Large intestine (tissue), 12 donors: ENCODE data around the gene ARL6IP1. TPM values are rescaled to one million over a fixed set of nuclear protein-coding genes. Genes with fewer than 3 reads are reported as not detected.
A peak's percentile ranks its signal among the peaks of the same experiment; 100 is the strongest.

ENCODE experiments used
- DNase-seq, 2 donors: peaks; one replicate each; pipeline versions ENCODE4 v3.0.0 to v3.0.0-alpha.2; 2013
- H3K27ac ChIP-seq: one replicate; pipeline ENCODE4 v1.5.1; 2013; ENCODE audit warnings: low read length
- H3K27me3 ChIP-seq: 2 replicates; pipeline ENCODE4 v1.6.1; 2013; ENCODE audit warnings: low read length; ENCODE audit not compliant: control insufficient read depth, insufficient read depth
- H3K36me3 ChIP-seq: 2 replicates; pipeline ENCODE4 v1.6.1; 2013; ENCODE audit warnings: low read length; ENCODE audit not compliant: control insufficient read depth, insufficient read depth
- H3K4me1 ChIP-seq: one replicate; pipeline ENCODE4 v1.6.1; 2013; ENCODE audit warnings: low read length; ENCODE audit not compliant: control insufficient read depth, insufficient read depth
- H3K4me3 ChIP-seq: one replicate; pipeline ENCODE4 v1.5.1; 2013; ENCODE audit warnings: low read length
- H3K9me3 ChIP-seq: one replicate; pipeline ENCODE4 v1.6.1; 2013; ENCODE audit warnings: mild to moderate bottlenecking, low read depth, low read length, moderate library complexity; ENCODE audit not compliant: control insufficient read depth
- WGBS: methylation state at CpG from one replicate; pipeline ENCODE4 v1.1.5; 2013; ENCODE audit warnings: low lambda C conversion rate; ENCODE audit not compliant: insufficient coverage; 5-methylcytosine and 5-hydroxymethylcytosine counted together
- long read RNA-seq, 11 donors: transcript quantifications; one replicate each; lab custom pipeline, GENCODE V29; 2026
- polyA plus RNA-seq: library from polyadenylated mRNA; unstranded; fragments of 120-200 nt; gene quantifications from one replicate; pipeline ENCODE4 v1.2.1, GENCODE V29; 2013

Gene ARL6IP1
- polyA plus RNA-seq: 243 TPM
- long read RNA-seq, donor 1, transcript ARL6IP1-201 (6 exons, 2,409 nt): major isoform, 64 of 67 reads
- long read RNA-seq, donor 1, partial matches to known transcripts: 0 of 67 reads
- long read RNA-seq, donor 1, other reads (novel, unspliced or antisense): 0 of 67 reads
- long read RNA-seq, donor 2, transcript ARL6IP1-201 (6 exons, 2,409 nt): major isoform, 197 of 237 reads
- long read RNA-seq, donor 2, transcript ARL6IP1-206 (2 exons, 806 nt): minor isoform, 8 of 237 reads
- long read RNA-seq, donor 2, transcript ARL6IP1-207 (3 exons, 581 nt): minor isoform, 5 of 237 reads
- long read RNA-seq, donor 2, partial matches to known transcripts: 15 of 237 reads
- long read RNA-seq, donor 2, other reads (novel, unspliced or antisense): 9 of 237 reads
- long read RNA-seq, donor 3: 0 reads
- long read RNA-seq, donor 4, transcript ARL6IP1-201 (6 exons, 2,409 nt): major isoform, 11 of 12 reads
- long read RNA-seq, donor 4, partial matches to known transcripts: 0 of 12 reads
- long read RNA-seq, donor 4, other reads (novel, unspliced or antisense): 0 of 12 reads
- long read RNA-seq, donor 5, transcript ARL6IP1-201 (6 exons, 2,409 nt): major isoform, 83 of 91 reads
- long read RNA-seq, donor 5, partial matches to known transcripts: 0 of 91 reads
- long read RNA-seq, donor 5, other reads (novel, unspliced or antisense): 0 of 91 reads
- long read RNA-seq, donor 6, transcript ARL6IP1-206 (2 exons, 806 nt): minor isoform, 6 of 214 reads
- long read RNA-seq, donor 6, transcript ARL6IP1-201 (6 exons, 2,409 nt): major isoform, 174 of 214 reads
- long read RNA-seq, donor 6, partial matches to known transcripts: 24 of 214 reads
- long read RNA-seq, donor 6, other reads (novel, unspliced or antisense): 6 of 214 reads
- long read RNA-seq, donor 7, transcript ARL6IP1-201 (6 exons, 2,409 nt): major isoform, 73 of 90 reads
- long read RNA-seq, donor 7, transcript ARL6IP1-206 (2 exons, 806 nt): minor isoform, 7 of 90 reads
- long read RNA-seq, donor 7, partial matches to known transcripts: 0 of 90 reads
- long read RNA-seq, donor 7, other reads (novel, unspliced or antisense): 5 of 90 reads
- long read RNA-seq, donor 8, transcript ARL6IP1-201 (6 exons, 2,409 nt): major isoform, 229 of 279 reads
- long read RNA-seq, donor 8, partial matches to known transcripts: 37 of 279 reads
- long read RNA-seq, donor 8, other reads (novel, unspliced or antisense): 6 of 279 reads
- long read RNA-seq, donor 9, transcript ARL6IP1-208 (4 exons, 778 nt): minor isoform, 5 of 169 reads
- long read RNA-seq, donor 9, transcript ARL6IP1-206 (2 exons, 806 nt): minor isoform, 5 of 169 reads
- long read RNA-seq, donor 9, transcript ARL6IP1-201 (6 exons, 2,409 nt): major isoform, 150 of 169 reads
- long read RNA-seq, donor 9, partial matches to known transcripts: 6 of 169 reads
- long read RNA-seq, donor 9, other reads (novel, unspliced or antisense): 0 of 169 reads
- long read RNA-seq, donor 10, transcript ARL6IP1-206 (2 exons, 806 nt): minor isoform, 9 of 232 reads
- long read RNA-seq, donor 10, transcript ARL6IP1-201 (6 exons, 2,409 nt): major isoform, 198 of 232 reads
- long read RNA-seq, donor 10, partial matches to known transcripts: 14 of 232 reads
- long read RNA-seq, donor 10, other reads (novel, unspliced or antisense): 5 of 232 reads
- long read RNA-seq, donor 11, transcript ARL6IP1-201 (6 exons, 2,409 nt): major isoform, 125 of 159 reads
- long read RNA-seq, donor 11, transcript ARL6IP1-206 (2 exons, 806 nt): minor isoform, 7 of 159 reads
- long read RNA-seq, donor 11, partial matches to known transcripts: 23 of 159 reads
- long read RNA-seq, donor 11, other reads (novel, unspliced or antisense): 0 of 159 reads

DNA sequence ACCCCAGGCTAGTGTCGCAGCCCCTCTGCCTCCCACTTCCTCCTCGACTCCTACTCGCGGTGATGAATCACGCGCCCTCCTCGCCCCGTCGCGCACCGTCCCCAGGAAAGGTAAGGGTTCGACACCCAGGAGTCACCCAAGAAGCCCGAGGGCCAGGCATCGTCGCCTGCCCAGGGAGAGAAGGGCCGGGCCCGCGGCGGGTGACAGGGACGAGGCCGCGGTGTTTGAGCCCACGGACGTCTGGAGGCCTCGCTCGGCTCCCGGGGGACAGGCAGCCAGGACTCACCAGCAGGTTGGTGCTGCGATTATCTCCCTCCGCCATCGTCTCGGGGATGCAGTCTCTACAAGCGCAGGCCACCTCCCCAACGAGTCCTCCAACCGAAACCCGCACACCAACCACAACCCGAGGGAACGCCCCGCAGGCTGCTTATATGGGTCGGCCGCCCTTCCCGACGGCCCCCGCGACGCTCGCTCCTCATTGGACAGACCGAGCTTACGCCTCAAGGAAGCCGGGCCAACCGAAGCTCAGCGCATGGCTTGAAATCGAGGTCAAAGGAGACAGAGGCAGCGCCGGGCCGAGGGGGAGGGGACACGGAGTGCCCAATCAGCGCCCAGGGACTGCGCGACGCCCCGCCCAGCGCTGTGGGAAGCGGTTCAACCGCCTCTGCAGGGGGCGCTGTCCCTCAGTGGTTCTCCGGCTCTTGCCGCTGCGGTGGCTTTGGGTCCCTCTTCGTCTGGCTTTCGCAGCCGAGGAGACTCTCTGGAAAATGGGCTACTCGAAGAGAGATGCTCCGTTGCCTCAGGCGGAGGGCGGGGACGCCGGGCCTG, at the start of gene ARL6IP1:
Gene ARL6IP1 (minus strand): TSS at position 405 of the 828 bp plus-strand sequence. CDS start 83 bp downstream, at position 322.
- H3K4me1 ChIP-seq: peaks cover 4% of the 10 kb centered on the region
- H3K27me3 ChIP-seq: no peaks in the 10 kb centered on the region
- H3K9me3 ChIP-seq: no peaks in the 10 kb centered on the region
- peaks cover 5% of the 10 kb centered on the region for H3K36me3 ChIP-seq
- H3K27ac ChIP-seq: peak within 1 kb of the TSS; percentile 97
- no CpG with 5 or more reads among the region's 77 CpGs for WGBS
- DNase-seq: peak; percentile 100
- H3K4me3 ChIP-seq: peak within 1 kb of the TSS; percentile 97

- Histone ChIP-seq H3K4me3 (no peak overlapping the region), H3K9me3 (no peaks in the 10 kb centered on the region), H3K27me3 (no peaks in the 10 kb centered on the region), H3K27ac (no peak overlapping the region), H3K4me1 (no peaks in the 10 kb centered on the region), H3K36me3 (peaks cover 78% of the 10 kb centered on the region)
- no peak for DNase-seq
- WGBS: no CpG with 5 or more reads among the region's 1 CpG
These were observed 45.1 kb upstream of the ARL6IP1 start for GRCh38 chr16:18846416-18846815.

DNA sequence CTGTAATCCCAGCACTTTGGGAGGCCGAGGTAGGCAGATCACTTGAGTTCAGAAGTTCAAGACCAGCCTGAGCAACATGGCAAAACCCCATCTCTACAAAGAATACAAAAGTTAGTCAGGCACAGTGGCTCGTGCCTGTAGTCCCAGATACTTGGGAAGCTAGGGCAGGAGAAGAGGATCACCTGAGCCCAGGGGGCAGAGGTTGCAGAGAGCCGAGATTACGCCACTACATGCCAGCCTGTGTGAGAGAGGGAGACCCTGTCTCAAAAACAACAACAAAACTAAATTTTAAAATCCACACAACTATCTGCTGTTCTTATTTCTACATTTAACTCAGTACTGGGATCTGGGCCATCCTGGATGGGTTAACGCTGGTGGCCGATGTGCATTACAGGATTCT, 41.2 kb upstream of the ARL6IP1 start:
- no peak overlapping the region for H3K4me3 ChIP-seq
- peak in 1 of 2 donors; percentile 10 for DNase-seq
- no peaks in the 10 kb centered on the region for H3K9me3 ChIP-seq
- 100% methylated on average over 1 of the region's 6 CpGs for WGBS
- H3K4me1 ChIP-seq: no peaks in the 10 kb centered on the region
- H3K36me3 ChIP-seq: peaks cover 75% of the 10 kb centered on the region
- H3K27ac ChIP-seq: no peak overlapping the region
- H3K27me3 ChIP-seq: no peaks in the 10 kb centered on the region

- H3K9me3 ChIP-seq: no peaks in the 10 kb centered on the region
- H3K4me3 ChIP-seq: no peak overlapping the region
- H3K27ac ChIP-seq: no peak overlapping the region
- DNase-seq: no peak
- WGBS: 94% methylated on average over 3 of the region's 7 CpGs
- no peaks in the 10 kb centered on the region for H3K27me3 ChIP-seq
- H3K36me3 ChIP-seq: peaks cover 75% of the 10 kb centered on the region
- H3K4me1 ChIP-seq: no peaks in the 10 kb centered on the region
These were observed 40.6 kb upstream of the ARL6IP1 start for GRCh38 chr16:18841833-18842525.

DNA sequence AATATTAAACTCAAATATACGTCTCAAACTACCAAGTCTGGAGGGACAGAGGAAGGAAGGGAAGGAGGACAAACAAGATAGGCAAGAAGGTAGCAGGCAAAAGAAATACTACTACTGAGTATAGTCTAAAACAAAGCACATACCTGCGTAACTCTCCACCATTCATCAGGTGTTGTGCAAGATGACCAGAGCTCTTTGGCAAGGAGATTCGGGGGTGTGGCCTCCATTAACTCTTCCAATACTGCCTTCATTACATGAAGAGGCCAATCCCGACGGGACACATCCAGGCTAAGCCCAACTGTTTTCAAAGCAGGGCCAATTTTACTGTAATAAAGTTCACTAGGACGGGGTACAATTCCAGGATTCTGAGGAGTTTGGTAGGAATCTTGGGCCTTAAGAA, 38.2 kb upstream of the ARL6IP1 start:
- H3K9me3 ChIP-seq: no peaks in the 10 kb centered on the region
- peak overlapping the region; percentile 70 for H3K27ac ChIP-seq
- no CpG with 5 or more reads among the region's 6 CpGs for WGBS
- peak; percentile 29 to 59 for DNase-seq
- H3K36me3 ChIP-seq: peaks cover 78% of the 10 kb centered on the region
- H3K27me3 ChIP-seq: no peaks in the 10 kb centered on the region
- peak overlapping the region; percentile 1 for H3K4me3 ChIP-seq
- H3K4me1 ChIP-seq: no peaks in the 10 kb centered on the region

- Histone ChIP-seq H3K27ac (no peak overlapping the region), H3K36me3 (peaks cover 82% of the 10 kb centered on the region), H3K9me3 (no peaks in the 10 kb centered on the region), H3K4me3 (no peak overlapping the region), H3K27me3 (no peaks in the 10 kb centered on the region), H3K4me1 (no peaks in the 10 kb centered on the region)
- DNase-seq: no peak
These were observed 35.4 kb upstream of the ARL6IP1 start for GRCh38 chr16:18836702-18837101.

GRCh38 chr16:18834864-18835263, 33.5 kb upstream of the ARL6IP1 start:
- WGBS: no CpG with 5 or more reads among the region's 4 CpGs

DNA sequence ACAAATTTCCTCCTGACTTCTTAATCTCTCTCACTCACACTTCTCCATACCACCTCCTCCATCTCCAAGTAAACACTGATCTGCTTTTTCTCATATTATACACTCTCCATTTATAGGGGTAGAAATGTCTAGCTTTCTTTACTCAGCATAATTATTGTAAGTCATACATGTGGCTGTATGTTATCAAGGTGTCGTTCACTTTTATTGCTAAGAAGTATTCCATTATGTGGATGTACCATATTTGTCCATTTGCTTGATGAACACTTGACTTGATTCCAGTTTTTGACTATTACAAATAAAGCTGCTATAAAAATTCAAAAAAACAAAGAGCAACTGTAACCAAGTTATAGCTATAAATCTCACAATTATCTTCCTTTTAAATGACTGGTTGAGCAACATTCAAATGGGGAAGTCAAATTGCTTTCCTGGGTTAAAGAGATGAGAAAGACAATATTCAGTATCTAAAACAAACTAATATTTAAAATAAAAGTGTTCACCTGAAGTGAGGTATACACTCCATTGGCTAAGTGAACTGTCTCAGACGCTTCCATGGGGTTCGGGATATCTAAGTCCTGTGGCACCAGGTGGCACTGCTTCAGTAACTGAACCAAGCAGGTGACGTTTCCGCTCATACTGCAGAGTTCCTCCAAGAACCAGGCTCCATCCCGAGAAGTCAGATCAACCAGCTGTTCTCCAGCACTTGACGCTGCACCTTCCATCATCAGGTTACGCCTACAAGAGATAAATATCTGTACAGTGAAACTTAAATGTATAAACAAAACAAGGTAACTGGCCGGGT, 32.6 kb upstream of the ARL6IP1 start:
- H3K27ac ChIP-seq: no peak overlapping the region
- WGBS: no CpG with 5 or more reads among the region's 9 CpGs
- H3K36me3 ChIP-seq: peaks cover 70% of the 10 kb centered on the region
- no peaks in the 10 kb centered on the region for H3K27me3 ChIP-seq
- no peak overlapping the region for H3K4me3 ChIP-seq
- DNase-seq: no peak
- no peaks in the 10 kb centered on the region for H3K4me1 ChIP-seq
- H3K9me3 ChIP-seq: no peaks in the 10 kb centered on the region

More at GRCh38 chr16:18834864-18835263, 33.5 kb upstream of the ARL6IP1 start:
- no peak for DNase-seq
- Histone ChIP-seq H3K36me3 (peaks cover 79% of the 10 kb centered on the region), H3K4me3 (no peak overlapping the region), H3K27me3 (no peaks in the 10 kb centered on the region), H3K9me3 (no peaks in the 10 kb centered on the region), H3K27ac (no peak overlapping the region), H3K4me1 (no peaks in the 10 kb centered on the region)
